Trophoblast cell (in vitro differentiated cells and primary cell): Measurements from ENCODE around the gene DNALI1.
A peak's percentile ranks its signal among the peaks of the same experiment; 100 is the strongest.
"Not testable (repeated sequence)": the region's sequence is repeated elsewhere in the genome, so short reads cannot be mapped to it uniquely, and the experiment has no call there.

ENCODE experiments used
- DNase-seq, 2 donors: peaks; one replicate each; pipeline ENCODE4 v3.0.0-alpha.2; 2016
- H2AFZ ChIP-seq: 2 replicates; pipeline ENCODE4 v1.6.1; 2013; ENCODE audit warnings: low read length, moderate library complexity, mild to moderate bottlenecking; ENCODE audit not compliant: insufficient read depth, poor library complexity
- H2AK5ac ChIP-seq: 2 replicates; pipeline ENCODE4 v1.6.1; 2013; ENCODE audit warnings: mild to moderate bottlenecking, low read length
- H2BK120ac ChIP-seq: 2 replicates; pipeline ENCODE4 v1.6.1; 2013; ENCODE audit warnings: low read length, mild to moderate bottlenecking, moderate library complexity; ENCODE audit not compliant: insufficient read depth, poor library complexity
- H2BK12ac ChIP-seq: 2 replicates; pipeline ENCODE4 v1.6.1; 2013; ENCODE audit warnings: mild to moderate bottlenecking, low read length, moderate library complexity
- H2BK5ac ChIP-seq: 2 replicates; pipeline ENCODE4 v1.6.1; 2013; ENCODE audit warnings: low read length, low read depth, moderate library complexity, mild to moderate bottlenecking; ENCODE audit not compliant: poor library complexity
- H3K14ac ChIP-seq: 2 replicates; pipeline ENCODE4 v1.6.1; 2013; ENCODE audit warnings: mild to moderate bottlenecking, low read length
- H3K18ac ChIP-seq: 2 replicates; pipeline ENCODE4 v1.6.1; 2013; ENCODE audit warnings: mild to moderate bottlenecking, low read length
- H3K23ac ChIP-seq: 2 replicates; pipeline ENCODE4 v1.6.1; 2013; ENCODE audit warnings: low read length
- H3K27ac ChIP-seq: 2 replicates; pipeline ENCODE4 v1.5.1; 2013; ENCODE audit warnings: low read depth, mild to moderate bottlenecking, inconsistent platforms, low read length, moderate library complexity
- H3K27me3 ChIP-seq: 2 replicates; pipeline ENCODE4 v1.6.1; 2013; ENCODE audit warnings: inconsistent platforms, mild to moderate bottlenecking, low read length, moderate library complexity; ENCODE audit not compliant: insufficient read depth
- H3K36me3 ChIP-seq, 2 experiments: 1 replicate in 1 of 2; 2 replicates in 1 of 2; pipeline ENCODE4 v1.6.1; 2013; ENCODE audit warnings: low read length in 2 of 2, mild to moderate bottlenecking in 2 of 2, moderate library complexity in 1 of 2; ENCODE audit not compliant: insufficient read depth in 2 of 2, control insufficient read depth in 1 of 2
- H3K4ac ChIP-seq: 2 replicates; pipeline ENCODE4 v1.6.1; 2013; ENCODE audit warnings: low read depth, mild to moderate bottlenecking, low read length, moderate library complexity
- H3K4me1 ChIP-seq, 2 experiments: 1 replicate in 1 of 2; 2 replicates in 1 of 2; pipeline ENCODE4 v1.6.1; 2013; ENCODE audit warnings: low read length in 2 of 2, mild to moderate bottlenecking in 2 of 2, moderate library complexity in 1 of 2; ENCODE audit not compliant: insufficient read depth in 2 of 2, control insufficient read depth in 1 of 2
- H3K4me2 ChIP-seq: 2 replicates; pipeline ENCODE4 v1.6.1; 2013; ENCODE audit warnings: inconsistent platforms, mild to moderate bottlenecking, low read length, moderate library complexity
- H3K4me3 ChIP-seq: 2 replicates; pipeline ENCODE4 v1.5.1; 2013; ENCODE audit warnings: mild to moderate bottlenecking, low read depth, low read length, inconsistent platforms
- H3K79me1 ChIP-seq: one replicate; pipeline ENCODE4 v1.6.1; 2013; ENCODE audit warnings: low read length
- H3K79me2 ChIP-seq: 2 replicates; pipeline ENCODE4 v1.6.1; 2013; ENCODE audit warnings: low read length, mild to moderate bottlenecking; ENCODE audit not compliant: control insufficient read depth, insufficient read depth, poor library complexity
- H3K9ac ChIP-seq: 2 replicates; pipeline ENCODE4 v1.6.1; 2013; ENCODE audit warnings: mild to moderate bottlenecking, low read length
- H3K9me3 ChIP-seq: 2 replicates; pipeline ENCODE4 v1.6.1; 2013; ENCODE audit warnings: low read depth, mild to moderate bottlenecking, control low read depth, inconsistent platforms, low read length; ENCODE audit not compliant: insufficient read depth
- H4K12ac ChIP-seq: 2 replicates; pipeline ENCODE4 v1.6.1; 2013; ENCODE audit warnings: low read depth, mild to moderate bottlenecking, low read length, moderate library complexity
- H4K8ac ChIP-seq: 2 replicates; pipeline ENCODE4 v1.6.1; 2013; ENCODE audit warnings: low read depth, mild to moderate bottlenecking, low read length, moderate library complexity
- H4K91ac ChIP-seq: one replicate; pipeline ENCODE4 v1.6.1; 2013; ENCODE audit warnings: low read depth, mild to moderate bottlenecking, low read length, moderate library complexity
- WGBS: extraction: QIAGEN DNeasy Blood & Tissue Kit; methylation state at CpG from one replicate; pipeline ENCODE4 v1.1.7; 2013; ENCODE audit warnings: missing lambda C conversion rate; ENCODE audit not compliant: insufficient read length, insufficient coverage; ENCODE audit errors: extremely low coverage; 5-methylcytosine and 5-hydroxymethylcytosine counted together

Gene DNALI1

GRCh38 chr1:37584544-37584943, 27.8 kb downstream of the DNALI1 start:
- not testable (repeated sequence) for H3K27me3 ChIP-seq, H3K4me2 ChIP-seq, H3K27ac ChIP-seq, DNase-seq, H2BK12ac ChIP-seq, H3K14ac ChIP-seq, H3K4me3 ChIP-seq, H4K91ac ChIP-seq, H3K79me1 ChIP-seq, H4K12ac ChIP-seq, H3K18ac ChIP-seq, H3K23ac ChIP-seq, H2AFZ ChIP-seq, H3K79me2 ChIP-seq, H2BK5ac ChIP-seq, H3K9me3 ChIP-seq, H2AK5ac ChIP-seq, H3K9ac ChIP-seq, H2BK120ac ChIP-seq, H4K8ac ChIP-seq, H3K4ac ChIP-seq, H3K4me1 ChIP-seq
- peaks cover 31 to 41% of the 10 kb centered on the region in 2 experiments for H3K36me3 ChIP-seq
- WGBS: no CpG with 5 or more reads among the region's 4 CpGs

- Histone ChIP-seq H3K4me2 (no peak overlapping the region), H4K91ac (no peak overlapping the region), H4K12ac (no peak overlapping the region), H3K4me3 (no peak overlapping the region), H3K36me3 (peaks cover 22 to 45% of the 10 kb centered on the region in 2 experiments), H3K14ac (no peak overlapping the region), H3K27ac (no peak overlapping the region), H3K27me3 (no peaks in the 10 kb centered on the region), H3K9me3 (no peaks in the 10 kb centered on the region), H2AK5ac (no peak overlapping the region), H4K8ac (no peak overlapping the region), H3K23ac (no peak overlapping the region), H2BK12ac (no peak overlapping the region), H3K79me2 (no peaks in the 10 kb centered on the region), H3K79me1 (no peaks in the 10 kb centered on the region), H3K18ac (no peak overlapping the region), H3K9ac (no peak overlapping the region), H3K4ac (no peak overlapping the region), H3K4me1 (no peaks in the 10 kb centered on the region), H2BK120ac (no peak overlapping the region), H2AFZ (no peak overlapping the region), H2BK5ac (no peak overlapping the region)
- no CpG with 5 or more reads among the region's 2 CpGs for WGBS
- no peak for DNase-seq
Observed at GRCh38 chr1:37588939-37589338, 32.2 kb downstream of the DNALI1 start.

GRCh38 chr1:37593726-37594125, 37.0 kb downstream of the DNALI1 start:
- Histone ChIP-seq H4K12ac (no peak overlapping the region), H3K18ac (no peak overlapping the region), H2AFZ (no peak overlapping the region), H2BK5ac (no peak overlapping the region), H4K8ac (no peak overlapping the region), H2BK12ac (no peak overlapping the region), H3K4me3 (no peak overlapping the region), H3K23ac (no peak overlapping the region), H2AK5ac (no peak overlapping the region), H3K36me3 (peaks cover 11 to 31% of the 10 kb centered on the region in 2 experiments), H3K4me1 (peaks cover 3 to 4% of the 10 kb centered on the region in 2 experiments), H4K91ac (no peak overlapping the region), H2BK120ac (no peak overlapping the region), H3K4me2 (no peak overlapping the region), H3K4ac (no peak overlapping the region), H3K14ac (no peak overlapping the region), H3K27ac (no peak overlapping the region), H3K9ac (no peak overlapping the region), H3K27me3 (no peaks in the 10 kb centered on the region), H3K79me1 (peaks cover 5% of the 10 kb centered on the region), H3K79me2 (peaks cover 8% of the 10 kb centered on the region), H3K9me3 (no peaks in the 10 kb centered on the region)
- no CpG with 5 or more reads among the region's 6 CpGs for WGBS
- DNase-seq: no peak

- no CpG with 5 or more reads among the region's 51 CpGs for WGBS
- Histone ChIP-seq H3K36me3 (peaks cover 3 to 21% of the 10 kb centered on the region in 2 experiments), H4K91ac (peak within 1 kb of the TSS; percentile 79), H3K23ac (no peak within 1 kb of the TSS), H3K4ac (peak within 1 kb of the TSS; percentile 91), H3K27ac (no peak within 1 kb of the TSS), H3K4me1 (peaks cover 3 to 4% of the 10 kb centered on the region in 2 experiments), H3K18ac (peak within 1 kb of the TSS; percentile 78), H3K14ac (peak within 1 kb of the TSS; percentile 93), H3K79me2 (peaks cover 8% of the 10 kb centered on the region), H2AFZ (peak within 1 kb of the TSS; percentile 93), H4K8ac (peak within 1 kb of the TSS; percentile 89), H3K4me3 (peak within 1 kb of the TSS; percentile 93), H3K4me2 (peak within 1 kb of the TSS; percentile 96), H3K9ac (peak within 1 kb of the TSS; percentile 81), H3K27me3 (no peaks in the 10 kb centered on the region), H3K79me1 (peaks cover 5% of the 10 kb centered on the region), H2AK5ac (peak within 1 kb of the TSS; percentile 60), H4K12ac (peak within 1 kb of the TSS; percentile 90), H2BK120ac (peak within 1 kb of the TSS; percentile 59), H3K9me3 (no peaks in the 10 kb centered on the region), H2BK12ac (no peak within 1 kb of the TSS), H2BK5ac (peak within 1 kb of the TSS; percentile 17)
- DNase-seq: peak; percentile 99
Observed at GRCh38 chr1:37595440-37596181, 38.9 kb downstream of the DNALI1 start, which contains the start of gene GNL2. Gene GNL2, minus strand, starts transcription at chr1:37595937. Its CDS starts 115 bp downstream, at chr1:37595822.
